NCI-H82 (cell line): Measurements from ENCODE around the gene DDX56.
"Not testable (repeated sequence)": the region's sequence is repeated elsewhere in the genome, so short reads cannot be mapped to it uniquely, and the experiment has no call there.

ENCODE experiments used
- DNase-seq: peaks from one replicate; lab custom pipeline; 2025; lab: John Stamatoyannopoulos, UW

The DDX56 gene

GRCh38 chr7:44597181-44597580 is 23.5 kb upstream of the DDX56 start:
- DNase-seq, result not testable (repeated sequence)

DNA sequence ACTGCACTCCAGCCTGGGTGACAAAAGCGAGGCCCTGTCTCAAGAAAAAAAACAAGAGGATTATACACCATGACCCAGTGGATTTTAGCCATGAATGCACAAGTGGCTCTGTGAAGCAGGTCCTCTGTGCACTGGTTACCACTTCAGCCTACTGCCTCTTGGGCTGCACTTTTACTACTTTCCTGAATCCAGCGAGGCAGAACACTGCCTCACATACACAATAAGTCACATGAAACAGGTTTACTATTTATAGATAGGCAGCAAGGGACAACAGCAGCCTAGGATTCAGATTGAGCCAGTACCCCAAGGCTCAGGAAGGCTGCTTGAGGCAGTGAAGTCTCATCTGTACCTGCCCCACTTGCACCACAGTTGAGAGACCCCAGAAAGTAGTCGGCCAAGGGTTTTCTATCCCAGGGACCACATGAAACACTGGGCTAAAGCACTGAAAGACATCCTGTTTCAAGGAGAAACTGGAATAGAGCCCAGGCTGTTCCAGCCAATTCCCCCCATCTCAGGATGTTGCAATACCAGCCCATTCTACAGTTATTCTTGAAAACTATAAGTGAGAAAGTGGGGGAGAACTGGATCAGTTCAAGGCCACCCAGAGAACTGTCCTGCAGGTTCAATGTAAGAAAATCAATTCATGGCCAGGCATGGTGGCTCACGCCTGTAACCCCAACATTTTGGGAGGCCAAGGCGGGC is 22.4 kb upstream of the DDX56 start:
- DNase-seq, result peak; percentile 14

GRCh38 chr7:44590910-44591309 is 17.2 kb upstream of the DDX56 start:
- DNase-seq, result no peak

DNA sequence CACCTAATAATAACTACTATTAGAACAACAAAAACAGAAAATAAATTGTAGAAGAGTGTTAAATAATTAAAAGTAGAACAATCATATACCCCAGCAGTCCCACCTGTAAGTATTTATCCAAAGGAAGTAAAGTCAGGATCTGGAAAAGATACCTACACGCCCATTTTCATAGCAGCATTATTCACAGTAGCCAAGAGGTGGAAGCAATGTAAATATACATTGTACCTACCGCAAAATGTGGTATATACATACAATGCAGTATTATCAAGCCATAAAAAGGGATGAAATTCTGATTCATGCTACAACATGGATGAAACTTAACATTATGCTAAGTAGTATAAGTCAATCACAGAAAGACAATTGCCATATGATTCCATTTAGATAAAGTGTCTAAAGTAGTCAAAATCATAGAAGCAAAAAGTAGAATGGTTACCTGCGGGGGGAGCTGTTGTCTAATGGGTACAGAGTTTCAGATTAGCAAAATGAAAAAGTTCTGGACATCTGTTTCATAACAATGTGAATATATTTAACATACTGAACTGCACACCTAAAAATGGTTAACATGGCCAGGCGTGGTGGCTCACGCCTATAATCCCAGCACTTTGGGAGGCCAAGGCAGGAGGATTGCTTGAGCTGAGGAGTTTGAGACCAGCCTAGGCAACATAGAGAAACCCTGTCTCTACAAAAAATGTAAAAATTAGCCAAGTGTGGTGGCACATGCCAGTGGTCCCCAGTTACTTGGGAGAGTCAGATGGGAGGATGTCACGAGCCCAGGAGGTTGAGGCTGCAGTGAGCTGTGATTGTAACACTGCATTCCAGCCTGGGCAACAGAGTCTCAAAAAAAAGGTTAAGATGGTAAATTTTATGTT is 14.4 kb upstream of the DDX56 start:
- peak; percentile 49 for DNase-seq

DNA sequence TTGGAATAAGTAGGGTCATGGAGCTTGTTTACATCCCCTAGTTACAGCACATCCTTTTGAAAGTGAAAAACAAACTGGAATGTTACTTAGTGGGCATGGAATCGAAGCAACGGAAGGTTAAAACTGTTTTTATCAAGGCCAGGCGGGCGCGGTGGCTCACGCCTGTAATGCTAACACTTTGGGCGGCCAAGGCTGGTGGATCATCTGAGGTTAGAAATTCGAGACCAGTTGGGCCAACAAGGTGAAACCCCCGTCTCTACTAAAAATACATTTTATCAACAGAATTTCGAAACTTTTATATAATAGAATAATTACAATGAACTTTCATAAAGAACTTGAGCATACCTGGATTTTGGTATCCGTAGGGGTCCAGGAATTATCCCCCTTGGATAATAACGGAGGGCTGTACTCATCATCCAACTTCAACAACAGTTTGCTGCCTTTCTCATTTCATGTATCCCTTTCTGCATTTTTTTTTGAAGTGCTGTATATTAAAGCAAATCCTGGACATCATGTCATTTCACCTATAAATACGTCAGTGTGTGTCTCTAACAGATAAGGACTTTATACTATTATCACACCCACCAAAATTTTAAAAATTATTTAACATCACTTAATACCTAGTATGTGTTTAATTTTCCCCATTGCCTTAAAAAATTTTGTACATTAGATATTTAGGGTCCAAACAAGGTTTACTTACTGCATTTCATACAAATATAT is 9.6 kb upstream of the DDX56 start:
- DNase-seq, result no peak

DNA sequence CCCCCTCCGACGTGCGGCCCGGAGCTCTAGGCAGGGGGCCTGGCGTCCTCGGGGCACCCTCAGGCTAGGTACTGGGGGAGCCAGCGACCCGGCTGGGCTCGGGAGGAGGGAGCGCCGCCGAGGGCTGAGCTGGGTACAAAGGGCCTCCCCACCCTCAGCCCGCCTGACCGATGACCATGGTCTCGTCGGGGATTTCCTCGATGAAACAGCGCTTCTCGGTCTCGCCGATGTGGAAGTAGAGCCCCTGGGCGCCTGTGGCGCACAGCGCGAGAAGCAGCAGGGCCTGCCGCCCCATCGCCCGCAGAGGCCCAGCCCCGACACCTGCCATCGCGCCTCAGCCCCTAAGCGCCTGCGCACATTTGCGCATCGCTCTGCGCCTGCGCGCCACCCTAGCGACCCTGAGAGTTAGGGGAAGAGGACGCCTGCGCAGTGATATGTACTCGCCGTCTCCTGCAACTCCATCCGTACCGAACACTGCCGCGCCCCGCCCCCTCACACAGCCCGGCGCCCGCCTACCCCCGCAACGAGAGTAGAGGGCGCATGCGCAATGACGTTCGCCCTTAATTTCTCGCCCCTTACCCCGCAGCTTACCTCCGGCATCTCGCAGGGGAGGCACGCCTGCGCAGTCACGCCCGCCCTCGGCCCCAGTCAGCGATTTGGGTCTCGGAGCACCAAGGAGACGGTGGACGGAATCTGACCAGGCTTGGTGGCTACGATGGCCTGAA is 8.3 kb upstream of the DDX56 start, which contains the start of gene TMED4:
TMED4 (minus strand) TSS at position 353 of the 725 bp plus-strand sequence; CDS start at position 328, 25 bp downstream.
- peak; percentile 99 for DNase-seq

DNA sequence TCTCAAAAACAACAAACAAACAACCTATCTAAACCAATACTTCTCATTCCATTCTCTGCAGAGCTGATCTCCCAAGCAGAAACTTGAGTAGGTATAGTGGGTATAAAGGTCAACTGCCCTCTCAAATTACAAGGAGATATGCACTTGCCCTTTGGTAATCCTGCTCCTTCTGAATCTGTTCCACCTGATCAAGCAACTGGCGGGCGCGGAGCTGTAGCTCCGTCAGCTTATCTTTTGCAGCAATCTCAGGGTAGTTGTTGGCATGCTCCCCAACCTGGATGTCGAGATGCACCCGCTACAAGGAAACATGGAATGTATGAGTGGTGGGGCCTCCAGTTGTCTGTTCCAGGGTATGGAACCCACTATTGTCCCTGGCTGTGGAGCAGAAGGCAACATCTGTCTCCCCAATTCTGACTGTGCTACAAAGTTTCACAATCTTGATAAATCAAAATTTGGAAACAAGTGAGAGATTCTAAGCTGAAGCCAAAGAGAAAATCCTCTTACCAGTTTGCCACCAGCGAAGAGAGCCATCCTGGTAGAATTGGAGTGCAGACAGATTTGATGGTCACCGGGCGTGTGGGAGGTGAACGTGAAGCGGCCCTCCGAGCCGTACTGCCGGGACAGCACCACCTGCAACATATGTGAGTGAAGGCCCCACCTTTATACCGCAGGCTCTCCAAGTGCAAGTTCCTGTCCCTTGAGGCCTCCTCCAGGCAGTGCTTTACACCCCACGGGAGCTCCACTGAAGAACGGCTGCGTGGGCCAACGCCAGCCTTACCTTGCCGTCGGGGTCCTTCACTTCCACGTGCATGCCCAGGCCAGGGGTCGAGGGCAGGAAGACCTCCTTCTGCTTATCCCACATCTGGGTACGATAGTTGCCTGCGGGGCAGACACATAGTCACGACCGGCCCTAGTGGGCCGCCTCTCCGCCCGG is 7.5 kb upstream of the DDX56 start:
- peak; percentile 44 for DNase-seq

GRCh38 chr7:44576228-44576627 is 2.5 kb upstream of the DDX56 start:
- no peak for DNase-seq

GRCh38 chr7:44575054-44575453 is 1.3 kb upstream of the DDX56 start:
- no peak for DNase-seq

DNA sequence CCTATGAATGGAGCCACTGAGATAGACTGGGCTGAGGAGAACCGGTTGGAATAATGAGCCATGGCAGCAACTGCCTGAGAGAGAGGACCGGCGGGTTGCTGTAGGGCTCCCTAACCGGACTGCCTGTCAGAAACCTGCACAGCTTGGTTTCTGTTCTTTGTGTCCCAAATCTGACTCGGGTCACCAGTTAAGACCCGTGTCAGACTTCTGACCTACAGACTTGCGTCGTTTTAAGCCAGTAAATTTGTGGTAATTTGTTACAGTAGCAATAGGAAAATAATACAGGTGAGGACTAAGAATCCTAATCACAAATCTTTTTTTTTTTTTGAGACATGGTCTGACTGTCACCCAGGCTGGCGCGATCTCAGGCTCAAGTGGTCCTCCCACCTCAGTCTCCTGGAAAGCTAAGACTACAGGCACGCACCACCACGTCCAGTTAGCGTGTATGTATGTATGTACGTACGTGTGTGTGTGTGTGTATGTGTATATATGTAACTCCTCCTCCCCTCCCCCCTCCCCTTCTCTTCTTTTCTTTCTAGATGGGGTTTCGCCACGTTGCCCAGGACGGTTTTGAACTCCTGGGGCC is 672 bp upstream of the DDX56 start:
- DNase-seq, result peak; percentile 26

DNA sequence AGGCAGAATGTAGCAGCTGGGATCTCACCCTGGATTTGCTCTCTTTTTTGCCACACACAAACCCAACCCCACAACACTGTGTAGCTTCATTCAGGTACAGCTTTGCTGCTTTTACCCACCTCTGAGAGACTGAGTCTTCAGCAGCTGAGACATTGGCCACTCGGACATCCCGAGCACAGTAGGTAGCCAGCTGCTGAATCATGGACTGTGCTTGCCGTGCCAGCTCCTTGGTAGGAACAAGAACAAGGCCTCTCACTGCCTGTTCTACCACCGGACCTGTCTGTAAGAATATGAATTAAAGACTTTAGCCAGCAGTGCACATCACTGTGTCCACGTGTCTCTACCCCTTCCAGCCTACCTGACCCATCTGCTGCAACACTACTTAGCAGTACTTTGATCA is 937 bp downstream of the DDX56 start:
- no peak for DNase-seq

- no peak for DNase-seq
These were observed 3.7 kb downstream of the DDX56 start for GRCh38 chr7:44569959-44570358.

- DNase-seq, result no peak
These were observed 4.7 kb downstream of the DDX56 start for GRCh38 chr7:44568771-44569560.

GRCh38 chr7:44567884-44568283 is 5.8 kb downstream of the DDX56 start:
- no peak for DNase-seq

DNA sequence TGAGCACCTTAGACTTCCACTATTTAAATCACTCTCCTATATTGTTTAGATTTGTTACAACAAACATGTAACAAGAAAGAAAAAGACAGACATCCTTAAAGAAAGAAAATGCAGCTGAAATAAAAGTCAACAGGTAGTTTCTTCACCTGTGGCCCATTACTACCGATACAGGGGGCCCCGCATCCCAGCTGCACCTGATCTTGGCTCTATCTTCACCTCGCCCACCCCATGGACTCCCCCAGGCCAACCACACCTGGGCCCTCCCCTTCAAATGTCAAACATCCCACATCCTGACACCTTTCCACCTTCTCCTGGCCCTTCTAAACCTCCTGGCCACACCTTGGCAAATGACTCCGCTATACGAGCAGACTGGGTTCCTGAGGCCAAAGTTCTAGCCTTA is 7.0 kb downstream of the DDX56 start:
- no peak for DNase-seq

- DNase-seq, result peak; percentile 54
These were observed 7.7 kb downstream of the DDX56 start for GRCh38 chr7:44565795-44566559.

GRCh38 chr7:44565097-44565794 is 8.5 kb downstream of the DDX56 start:
- peak; percentile 75 for DNase-seq

DNA sequence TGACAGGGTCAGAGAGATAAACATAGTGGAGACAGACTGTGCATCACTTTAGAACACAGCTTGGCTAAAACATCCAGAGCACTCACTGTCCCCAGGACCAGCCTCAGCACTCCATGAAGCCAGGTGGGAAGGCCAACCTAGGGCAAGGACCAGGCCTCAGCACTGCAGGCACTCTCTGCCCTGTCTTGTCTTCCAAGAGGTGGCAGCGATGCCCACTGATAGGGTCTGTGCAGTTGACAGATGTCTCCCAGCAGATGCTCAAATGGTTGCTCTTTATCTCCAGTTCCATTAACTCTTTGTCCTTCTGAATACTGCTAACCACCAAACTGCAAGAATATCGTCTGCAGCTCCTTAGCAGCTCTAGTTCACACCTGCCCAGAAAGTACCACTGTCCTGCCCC is 9.1 kb downstream of the DDX56 start:
- DNase-seq, result no peak
